Trophoblast cell (in vitro differentiated cells and primary cell): Measurements from ENCODE around the gene BCL6B.

ENCODE experiments used
- DNase-seq, 2 donors: peaks; one replicate each; pipeline ENCODE4 v3.0.0-alpha.2; 2016
- H2AFZ ChIP-seq: 2 replicates; pipeline ENCODE4 v1.6.1; 2013; ENCODE audit warnings: low read length, moderate library complexity, mild to moderate bottlenecking; ENCODE audit not compliant: insufficient read depth, poor library complexity
- H2AK5ac ChIP-seq: 2 replicates; pipeline ENCODE4 v1.6.1; 2013; ENCODE audit warnings: mild to moderate bottlenecking, low read length
- H2BK120ac ChIP-seq: 2 replicates; pipeline ENCODE4 v1.6.1; 2013; ENCODE audit warnings: low read length, mild to moderate bottlenecking, moderate library complexity; ENCODE audit not compliant: insufficient read depth, poor library complexity
- H2BK12ac ChIP-seq: 2 replicates; pipeline ENCODE4 v1.6.1; 2013; ENCODE audit warnings: mild to moderate bottlenecking, low read length, moderate library complexity
- H2BK5ac ChIP-seq: 2 replicates; pipeline ENCODE4 v1.6.1; 2013; ENCODE audit warnings: low read length, low read depth, moderate library complexity, mild to moderate bottlenecking; ENCODE audit not compliant: poor library complexity
- H3K14ac ChIP-seq: 2 replicates; pipeline ENCODE4 v1.6.1; 2013; ENCODE audit warnings: mild to moderate bottlenecking, low read length
- H3K18ac ChIP-seq: 2 replicates; pipeline ENCODE4 v1.6.1; 2013; ENCODE audit warnings: mild to moderate bottlenecking, low read length
- H3K23ac ChIP-seq: 2 replicates; pipeline ENCODE4 v1.6.1; 2013; ENCODE audit warnings: low read length
- H3K27ac ChIP-seq: 2 replicates; pipeline ENCODE4 v1.5.1; 2013; ENCODE audit warnings: low read depth, mild to moderate bottlenecking, inconsistent platforms, low read length, moderate library complexity
- H3K27me3 ChIP-seq: 2 replicates; pipeline ENCODE4 v1.6.1; 2013; ENCODE audit warnings: inconsistent platforms, mild to moderate bottlenecking, low read length, moderate library complexity; ENCODE audit not compliant: insufficient read depth
- H3K36me3 ChIP-seq, 2 experiments: 1 replicate in 1 of 2; 2 replicates in 1 of 2; pipeline ENCODE4 v1.6.1; 2013; ENCODE audit warnings: low read length in 2 of 2, mild to moderate bottlenecking in 2 of 2, moderate library complexity in 1 of 2; ENCODE audit not compliant: insufficient read depth in 2 of 2, control insufficient read depth in 1 of 2
- H3K4ac ChIP-seq: 2 replicates; pipeline ENCODE4 v1.6.1; 2013; ENCODE audit warnings: low read depth, mild to moderate bottlenecking, low read length, moderate library complexity
- H3K4me1 ChIP-seq, 2 experiments: 1 replicate in 1 of 2; 2 replicates in 1 of 2; pipeline ENCODE4 v1.6.1; 2013; ENCODE audit warnings: low read length in 2 of 2, mild to moderate bottlenecking in 2 of 2, moderate library complexity in 1 of 2; ENCODE audit not compliant: insufficient read depth in 2 of 2, control insufficient read depth in 1 of 2
- H3K4me2 ChIP-seq: 2 replicates; pipeline ENCODE4 v1.6.1; 2013; ENCODE audit warnings: inconsistent platforms, mild to moderate bottlenecking, low read length, moderate library complexity
- H3K4me3 ChIP-seq: 2 replicates; pipeline ENCODE4 v1.5.1; 2013; ENCODE audit warnings: mild to moderate bottlenecking, low read depth, low read length, inconsistent platforms
- H3K79me1 ChIP-seq: one replicate; pipeline ENCODE4 v1.6.1; 2013; ENCODE audit warnings: low read length
- H3K79me2 ChIP-seq: 2 replicates; pipeline ENCODE4 v1.6.1; 2013; ENCODE audit warnings: low read length, mild to moderate bottlenecking; ENCODE audit not compliant: control insufficient read depth, insufficient read depth, poor library complexity
- H3K9ac ChIP-seq: 2 replicates; pipeline ENCODE4 v1.6.1; 2013; ENCODE audit warnings: mild to moderate bottlenecking, low read length
- H3K9me3 ChIP-seq: 2 replicates; pipeline ENCODE4 v1.6.1; 2013; ENCODE audit warnings: low read depth, mild to moderate bottlenecking, control low read depth, inconsistent platforms, low read length; ENCODE audit not compliant: insufficient read depth
- H4K12ac ChIP-seq: 2 replicates; pipeline ENCODE4 v1.6.1; 2013; ENCODE audit warnings: low read depth, mild to moderate bottlenecking, low read length, moderate library complexity
- H4K8ac ChIP-seq: 2 replicates; pipeline ENCODE4 v1.6.1; 2013; ENCODE audit warnings: low read depth, mild to moderate bottlenecking, low read length, moderate library complexity
- H4K91ac ChIP-seq: one replicate; pipeline ENCODE4 v1.6.1; 2013; ENCODE audit warnings: low read depth, mild to moderate bottlenecking, low read length, moderate library complexity
- WGBS: extraction: QIAGEN DNeasy Blood & Tissue Kit; methylation state at CpG from one replicate; pipeline ENCODE4 v1.1.7; 2013; ENCODE audit warnings: missing lambda C conversion rate; ENCODE audit not compliant: insufficient read length, insufficient coverage; ENCODE audit errors: extremely low coverage; 5-methylcytosine and 5-hydroxymethylcytosine counted together

The BCL6B gene

DNA sequence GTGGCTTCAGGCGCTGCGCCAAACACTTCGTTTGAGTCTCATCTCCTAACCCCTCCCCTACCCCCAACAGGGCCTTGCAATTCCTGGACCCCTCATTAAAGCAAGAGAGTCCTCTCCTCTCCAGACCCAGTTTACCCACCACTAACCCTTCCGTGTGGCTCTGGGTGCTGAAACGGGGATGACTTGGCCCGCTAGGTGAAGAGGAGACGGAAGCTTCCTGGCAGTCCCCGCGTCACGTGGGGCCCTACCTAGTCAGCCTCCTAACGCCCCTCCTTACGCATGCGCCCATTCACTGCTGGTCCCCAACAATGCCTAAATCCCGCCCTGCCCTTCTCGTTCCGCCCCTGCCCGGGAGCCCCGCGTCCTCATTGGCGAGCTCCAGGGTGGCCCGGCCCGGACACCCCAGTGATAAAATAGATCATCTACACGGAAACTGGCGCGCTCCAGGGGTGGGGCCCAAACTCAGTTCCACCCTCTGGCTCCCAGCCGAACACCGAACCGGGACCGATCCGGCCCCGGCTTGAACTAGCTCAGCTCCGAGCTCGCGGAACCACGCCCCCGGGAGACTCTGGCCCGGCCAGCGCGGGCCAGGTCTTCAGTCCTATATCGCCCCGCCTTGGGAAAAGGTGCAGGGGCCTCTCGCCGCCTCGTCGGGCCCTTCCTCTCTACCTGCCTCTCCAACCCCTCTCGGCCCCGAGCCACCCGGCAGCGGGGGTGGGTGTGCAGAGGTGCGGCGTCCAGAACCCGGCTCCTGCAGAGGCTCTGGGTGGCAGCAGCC lies 12.9 kb downstream of the BCL6B start, which contains the start of gene SLC16A13:
Gene SLC16A13, plus strand, starts transcription at position 425 of the 778 bp plus-strand sequence. CDS start 368 bp downstream, outside the sequence.
- Histone ChIP-seq H3K4me1 (peaks cover 9 to 12% of the 10 kb centered on the region in 2 experiments), H4K91ac (peak within 1 kb of the TSS; percentile 93), H3K79me1 (peaks cover 12% of the 10 kb centered on the region), H3K23ac (no peak within 1 kb of the TSS), H4K12ac (peak within 1 kb of the TSS; percentile 80), H2AK5ac (peak within 1 kb of the TSS; percentile 64), H3K27ac (peak within 1 kb of the TSS; percentile 14), H3K4me2 (peak within 1 kb of the TSS; percentile 87), H3K18ac (peak within 1 kb of the TSS; percentile 93), H3K4ac (peak within 1 kb of the TSS; percentile 80), H3K36me3 (peaks cover 2 to 3% of the 10 kb centered on the region in 2 experiments), H3K14ac (peak within 1 kb of the TSS; percentile 86), H4K8ac (peak within 1 kb of the TSS; percentile 95), H3K4me3 (peak within 1 kb of the TSS; percentile 74), H3K9me3 (no peaks in the 10 kb centered on the region), H3K9ac (peak within 1 kb of the TSS; percentile 30), H2BK12ac (peak within 1 kb of the TSS; percentile 51), H2BK120ac (peak within 1 kb of the TSS; percentile 80), H2BK5ac (peak within 1 kb of the TSS; percentile 62), H2AFZ (peak within 1 kb of the TSS; percentile 63), H3K27me3 (no peaks in the 10 kb centered on the region), H3K79me2 (peaks cover 8% of the 10 kb centered on the region)
- no CpG with 5 or more reads among the region's 52 CpGs for WGBS
- peak; percentile 69 to 71 for DNase-seq

DNA sequence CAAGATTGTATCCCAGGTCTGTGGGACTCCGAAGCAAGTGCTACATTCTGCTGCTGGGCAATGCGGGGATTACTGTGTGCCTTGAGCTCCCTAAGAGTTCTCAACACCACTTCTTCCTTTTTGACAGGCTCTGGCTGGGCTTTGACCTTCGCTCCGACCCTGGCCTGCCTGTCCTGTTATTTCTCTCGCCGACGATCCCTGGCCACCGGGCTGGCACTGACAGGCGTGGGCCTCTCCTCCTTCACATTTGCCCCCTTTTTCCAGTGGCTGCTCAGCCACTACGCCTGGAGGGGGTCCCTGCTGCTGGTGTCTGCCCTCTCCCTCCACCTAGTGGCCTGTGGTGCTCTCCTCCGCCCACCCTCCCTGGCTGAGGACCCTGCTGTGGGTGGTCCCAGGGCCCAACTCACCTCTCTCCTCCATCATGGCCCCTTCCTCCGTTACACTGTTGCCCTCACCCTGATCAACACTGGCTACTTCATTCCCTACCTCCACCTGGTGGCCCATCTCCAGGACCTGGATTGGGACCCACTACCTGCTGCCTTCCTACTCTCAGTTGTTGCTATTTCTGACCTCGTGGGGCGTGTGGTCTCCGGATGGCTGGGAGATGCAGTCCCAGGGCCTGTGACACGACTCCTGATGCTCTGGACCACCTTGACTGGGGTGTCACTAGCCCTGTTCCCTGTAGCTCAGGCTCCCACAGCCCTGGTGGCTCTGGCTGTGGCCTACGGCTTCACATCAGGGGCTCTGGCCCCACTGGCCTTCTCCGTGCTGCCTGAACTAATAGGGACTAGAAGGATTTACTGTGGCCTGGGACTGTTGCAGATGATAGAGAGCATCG lies 15.4 kb downstream of the BCL6B start:
- H3K4me2 ChIP-seq = no peak overlapping the region

DNA sequence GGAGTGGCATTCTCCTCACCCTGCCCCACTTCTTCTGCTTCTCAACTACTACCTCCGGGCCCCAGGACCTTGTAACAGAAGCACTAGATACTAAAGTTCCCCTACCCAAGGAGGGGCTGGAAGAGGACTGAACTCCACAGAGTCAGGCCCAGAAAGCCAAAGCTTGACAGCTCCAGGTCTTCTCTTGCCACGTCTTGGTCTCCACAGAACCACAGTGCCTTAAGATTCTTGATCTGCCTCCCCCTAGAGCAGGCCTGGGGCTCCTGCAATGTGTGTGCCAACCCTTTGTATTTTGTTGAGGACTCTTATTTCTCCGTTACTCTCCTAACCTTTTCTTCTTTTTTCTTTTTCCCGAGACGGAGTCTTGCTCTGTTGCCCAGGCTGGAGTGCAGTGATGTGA lies 17.0 kb downstream of the BCL6B start:
- DNase-seq = no peak
- no CpG with 5 or more reads among the region's 5 CpGs for WGBS
- Histone ChIP-seq H3K14ac (no peak overlapping the region), H2BK120ac (no peak overlapping the region), H2BK12ac (no peak overlapping the region), H4K8ac (no peak overlapping the region), H3K27me3 (peaks cover 28% of the 10 kb centered on the region), H2AFZ (no peak overlapping the region), H2AK5ac (no peak overlapping the region), H2BK5ac (no peak overlapping the region), H3K27ac (no peak overlapping the region), H4K91ac (no peak overlapping the region), H3K36me3 (peaks cover 2 to 3% of the 10 kb centered on the region in 2 experiments), H3K18ac (no peak overlapping the region), H3K9ac (no peak overlapping the region), H3K4me1 (peaks cover 20 to 36% of the 10 kb centered on the region in 2 experiments), H4K12ac (no peak overlapping the region), H3K4me2 (no peak overlapping the region), H3K4ac (no peak overlapping the region), H3K79me1 (peaks cover 12% of the 10 kb centered on the region), H3K4me3 (no peak overlapping the region), H3K23ac (no peak overlapping the region), H3K9me3 (peaks cover 9% of the 10 kb centered on the region), H3K79me2 (peaks cover 8% of the 10 kb centered on the region)

More for the DNA sequence above, 15.4 kb downstream of the BCL6B start:
- Histone ChIP-seq H3K4me1 (peaks cover 15 to 29% of the 10 kb centered on the region in 2 experiments), H3K18ac (no peak overlapping the region), H3K79me2 (peaks cover 8% of the 10 kb centered on the region), H3K27ac (no peak overlapping the region), H2AK5ac (no peak overlapping the region), H3K9me3 (peaks cover 6% of the 10 kb centered on the region), H4K91ac (no peak overlapping the region), H4K12ac (no peak overlapping the region), H3K14ac (no peak overlapping the region), H3K9ac (no peak overlapping the region), H2BK12ac (no peak overlapping the region), H3K79me1 (peaks cover 12% of the 10 kb centered on the region), H2AFZ (no peak overlapping the region), H2BK120ac (no peak overlapping the region), H2BK5ac (no peak overlapping the region), H3K4me3 (no peak overlapping the region), H3K23ac (no peak overlapping the region), H3K4ac (no peak overlapping the region), H4K8ac (no peak overlapping the region), H3K27me3 (peaks cover 17% of the 10 kb centered on the region), H3K36me3 (peaks cover 2 to 3% of the 10 kb centered on the region in 2 experiments)
- DNase-seq = no peak
- WGBS = no CpG with 5 or more reads among the region's 19 CpGs

DNA sequence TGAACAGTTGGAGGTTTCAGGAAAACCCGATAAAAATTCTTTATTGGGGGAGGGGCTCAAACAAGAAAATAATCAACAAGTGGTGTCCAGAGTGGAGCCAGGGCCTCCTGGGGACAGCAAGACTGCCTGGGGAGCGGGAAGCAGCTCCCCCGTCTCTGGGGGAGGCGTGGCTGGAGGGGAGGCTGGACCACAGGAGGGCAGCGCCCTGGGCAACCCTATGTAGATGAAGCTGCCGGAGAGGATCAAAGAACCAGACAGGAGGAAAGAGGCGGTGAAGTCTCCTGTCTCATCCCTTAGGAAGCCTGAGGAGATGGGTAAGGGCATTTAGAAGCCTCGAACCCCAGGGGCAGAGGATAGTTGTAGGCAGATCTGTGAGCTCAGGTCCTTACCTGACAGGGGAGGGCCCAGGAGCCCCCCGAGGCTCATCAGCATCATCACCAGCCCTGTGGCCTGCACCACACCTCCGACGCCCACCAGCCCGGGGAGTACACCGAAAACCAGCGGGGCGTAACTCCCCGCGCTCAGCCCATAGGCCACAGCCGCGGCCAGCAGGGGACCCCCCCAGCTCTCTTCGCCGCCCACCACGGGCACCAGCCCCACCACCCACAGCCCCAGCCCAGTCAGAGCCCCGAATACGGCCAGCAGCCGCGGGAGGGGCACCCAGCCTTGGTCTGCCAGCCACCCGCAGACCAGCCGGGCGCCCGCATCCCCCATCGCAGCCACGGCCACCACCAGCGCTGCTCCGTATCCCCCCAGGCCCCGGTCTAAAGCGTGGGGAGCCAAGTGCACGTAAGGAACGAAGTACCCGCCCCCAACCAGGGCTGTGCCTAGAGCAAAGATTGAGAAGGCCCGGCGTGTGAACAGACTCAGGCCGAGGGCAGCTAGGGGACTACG lies 19.0 kb downstream of the BCL6B start:
- Histone ChIP-seq H3K14ac (no peak overlapping the region), H2AK5ac (no peak overlapping the region), H2AFZ (no peak overlapping the region), H4K91ac (no peak overlapping the region), H3K9me3 (peaks cover 9% of the 10 kb centered on the region), H3K79me2 (no peaks in the 10 kb centered on the region), H2BK120ac (no peak overlapping the region), H2BK12ac (no peak overlapping the region), H3K9ac (no peak overlapping the region), H3K23ac (no peak overlapping the region), H3K18ac (no peak overlapping the region), H3K4ac (no peak overlapping the region), H3K36me3 (peaks cover 2 to 3% of the 10 kb centered on the region in 2 experiments), H4K8ac (no peak overlapping the region), H3K27ac (no peak overlapping the region), H3K4me1 (peaks cover 17 to 36% of the 10 kb centered on the region in 2 experiments), H3K4me3 (no peak overlapping the region), H2BK5ac (no peak overlapping the region), H4K12ac (no peak overlapping the region), H3K4me2 (peak overlapping the region; percentile 39), H3K79me1 (peaks cover 4% of the 10 kb centered on the region), H3K27me3 (peaks cover 28% of the 10 kb centered on the region)
- DNase-seq = peak; percentile 64 to 75
- WGBS = no CpG with 5 or more reads among the region's 43 CpGs
